Esophagus squamous epithelium (tissue), 4 donors: ENCODE measurements around the gene FAM118A.

ENCODE experiments used
- CTCF ChIP-seq, 6 experiments: fragments of 450-650 bp in 4 of 6; fragments of 200-600 bp in 2 of 6; sonication (generic) in 2 of 6; IDR thresholded peaks; one replicate each; pipeline ENCODE4 v1.5.1; 2016 to 2019; ENCODE audit warnings: antibody characterized with exemption in 6 of 6, mild to moderate bottlenecking in 4 of 6, moderate library complexity in 4 of 6
- POLR2A ChIP-seq, 4 donors: fragments of 450-650 bp; IDR thresholded peaks; one replicate each; pipeline ENCODE4 v1.6.1; 2017; ENCODE audit warnings: antibody characterized with exemption in 4 of 4, mild to moderate bottlenecking in 4 of 4, moderate library complexity in 3 of 4

- TF ChIP-seq CTCF (IDR thresholded peaks at IDR 0.05) (no peak), POLR2A (IDR thresholded peaks at IDR 0.05) (no peak)
Measured at GRCh38 chr22:45337536-45337935, 27.8 kb downstream of the FAM118A start.
